HepG2 (cell line): ENCODE measurements around the gene OGFR. TPM values are rescaled to one million over a fixed set of nuclear protein-coding genes. Genes with fewer than 3 reads are reported as not detected.

ENCODE experiments used
- RBM22 ChIP-seq: fragments of 200-400 bp; formaldehyde crosslinking; optimal IDR thresholded peaks from 2 replicates; pipeline ENCODE3; 2017; ENCODE audit warnings: mild to moderate bottlenecking, low read length, moderate library complexity
- ZBTB10 ChIP-seq: sonication (generic); formaldehyde crosslinking; IDR thresholded peaks from 2 replicates; pipeline ENCODE4 v1.4.0; 2020; ENCODE audit warnings: missing genetic modification reagents, borderline replicate concordance
- ZNF609 ChIP-seq: sonication (generic); formaldehyde crosslinking; IDR thresholded peaks from 2 replicates; pipeline ENCODE4 v1.4.0; 2020; ENCODE audit warnings: mild to moderate bottlenecking, missing genetic modification reagents, borderline replicate concordance
- ZNF75D ChIP-seq: sonication (generic); formaldehyde crosslinking; IDR thresholded peaks from 2 replicates; pipeline ENCODE4 v1.8.1; 2023; ENCODE audit warnings: missing genetic modification reagents, mild to moderate bottlenecking, borderline replicate concordance
- polyA plus RNA-seq, 8 experiments: library from polyadenylated mRNA; depleted of rRNA in 3 of 8; stranded (reverse) in 7 of 8; unstranded in 1 of 8; fragments of >200 nt; fragmentation: Illumina TruSeq in 4 of 8; extraction: Trizol in 4 of 8; gene quantifications; 2 replicates each; pipeline versions ENCODE4 v1.2.1 to v1.2.3, GENCODE V29; 2011 to 2016; ENCODE audit warnings: low read depth in 4 of 8, missing spikeins in 1 of 8, mixed read lengths in 1 of 8; ENCODE audit not compliant: insufficient read depth in 1 of 8
- total RNA-seq, 5 experiments: library from RNA; depleted of rRNA; stranded (reverse); fragments of >200 nt; fragmentation: Illumina TruSeq; extraction: Trizol; gene quantifications; 2 replicates each; pipeline ENCODE4 v1.2.3, GENCODE V29; 2016; ENCODE audit warnings: low read depth in 1 of 5

The OGFR gene
- total and polyA plus RNA-seq, 2 of the 13 experiments (the other 11 are each of a cell fraction or from before 2014, with no cell fraction given), result 47.7 to 81.8 TPM

- TF ChIP-seq RBM22 (peak; percentile 34), ZNF75D (CRISPR knock-in tag) (no peak), ZBTB10 (no peak), ZNF609 (no peak)
These were observed 35.9 kb downstream of the OGFR start (continued) for GRCh38 chr20:62840244-62841197.
